LNCaP clone FGC (cell line): ENCODE measurements around the gene SRSF11.

Experiments used
- DNase-seq: peaks from one replicate; pipeline ENCODE4 v3.0.0-alpha.2; 2011; ENCODE audit warnings: low read depth
- H3K4me3 ChIP-seq: 2 replicates; pipeline ENCODE4 v1.5.1; 2011; ENCODE audit warnings: mild to moderate bottlenecking, low read depth, low read length, control low read depth
- TF ChIP-seq, protein P1 (sequence below): IDR thresholded peaks from 2 replicates; pipeline ENCODE4 v1.5.1; 2012; ENCODE audit warnings: mild to moderate bottlenecking; ENCODE audit not compliant: control insufficient read depth, insufficient read depth; ENCODE audit errors: extremely low read depth

The SRSF11 gene

DNA sequence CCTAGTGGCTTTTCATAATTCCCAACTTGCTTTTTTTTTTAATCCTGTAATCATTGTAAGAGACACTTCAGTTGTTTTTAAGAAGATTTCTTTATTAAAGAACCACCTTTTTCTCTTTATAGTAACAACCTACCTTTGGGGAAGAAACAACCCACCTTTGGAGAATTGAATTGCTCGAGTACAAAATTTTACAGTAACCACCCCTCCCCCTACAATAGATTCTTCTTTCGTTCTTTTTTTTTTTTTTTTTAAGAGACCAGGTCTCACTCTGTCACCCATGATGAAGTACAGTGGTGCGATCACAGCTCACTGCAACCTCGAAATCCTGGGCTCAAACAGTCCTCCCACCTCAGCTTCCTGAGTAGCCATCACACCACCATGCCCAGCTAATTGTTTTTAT, 13.7 kb upstream of the SRSF11 start:
- TF ChIP-seq, protein P1, sequence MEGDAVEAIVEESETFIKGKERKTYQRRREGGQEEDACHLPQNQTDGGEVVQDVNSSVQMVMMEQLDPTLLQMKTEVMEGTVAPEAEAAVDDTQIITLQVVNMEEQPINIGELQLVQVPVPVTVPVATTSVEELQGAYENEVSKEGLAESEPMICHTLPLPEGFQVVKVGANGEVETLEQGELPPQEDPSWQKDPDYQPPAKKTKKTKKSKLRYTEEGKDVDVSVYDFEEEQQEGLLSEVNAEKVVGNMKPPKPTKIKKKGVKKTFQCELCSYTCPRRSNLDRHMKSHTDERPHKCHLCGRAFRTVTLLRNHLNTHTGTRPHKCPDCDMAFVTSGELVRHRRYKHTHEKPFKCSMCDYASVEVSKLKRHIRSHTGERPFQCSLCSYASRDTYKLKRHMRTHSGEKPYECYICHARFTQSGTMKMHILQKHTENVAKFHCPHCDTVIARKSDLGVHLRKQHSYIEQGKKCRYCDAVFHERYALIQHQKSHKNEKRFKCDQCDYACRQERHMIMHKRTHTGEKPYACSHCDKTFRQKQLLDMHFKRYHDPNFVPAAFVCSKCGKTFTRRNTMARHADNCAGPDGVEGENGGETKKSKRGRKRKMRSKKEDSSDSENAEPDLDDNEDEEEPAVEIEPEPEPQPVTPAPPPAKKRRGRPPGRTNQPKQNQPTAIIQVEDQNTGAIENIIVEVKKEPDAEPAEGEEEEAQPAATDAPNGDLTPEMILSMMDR = no peak
- H3K4me3 ChIP-seq = no peak overlapping the region
- DNase-seq = no peak

DNA sequence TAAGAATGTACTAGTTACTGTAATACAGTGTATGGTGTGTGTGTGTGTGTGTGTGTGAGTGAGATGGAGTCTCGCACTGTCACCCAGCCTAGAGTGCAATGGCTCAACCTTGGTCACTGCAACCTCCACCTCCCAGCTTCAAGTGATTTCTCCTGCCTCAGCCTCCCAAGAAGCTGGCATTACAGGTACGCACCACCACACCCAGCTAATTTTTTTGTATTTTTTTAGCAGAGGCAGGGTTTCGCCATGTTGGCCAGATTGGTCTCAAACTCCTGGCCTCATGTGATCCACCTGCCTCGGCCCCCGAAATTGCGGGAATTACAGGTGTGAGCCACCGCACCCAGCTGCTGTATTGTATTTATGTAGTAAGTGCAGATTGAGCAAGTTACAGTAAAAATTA, 12.9 kb upstream of the SRSF11 start:
- no peak for DNase-seq
- TF ChIP-seq, protein P1 = no peak
- no peak overlapping the region for H3K4me3 ChIP-seq

DNA sequence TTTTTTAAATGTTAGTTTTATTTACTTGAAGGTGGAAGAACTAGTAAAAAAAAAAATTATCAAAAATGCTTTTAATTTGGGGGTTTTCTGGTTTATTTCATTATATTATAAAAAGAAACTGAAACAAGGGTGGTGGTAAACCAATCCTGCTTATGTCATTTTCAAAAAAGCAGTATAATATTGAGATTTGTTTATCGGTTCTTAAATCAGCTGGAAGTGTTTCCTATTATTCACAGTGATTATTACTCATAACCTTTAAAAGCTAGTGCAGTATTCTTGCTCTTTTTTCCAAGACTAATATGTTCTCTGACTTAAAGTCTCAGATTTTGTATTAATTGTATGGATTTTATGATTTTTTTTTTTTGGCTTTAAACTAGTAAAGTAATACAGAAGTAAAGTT, 10.4 kb upstream of the SRSF11 start:
- DNase-seq = no peak
- TF ChIP-seq, protein P1 = no peak
- H3K4me3 ChIP-seq = no peak overlapping the region

DNA sequence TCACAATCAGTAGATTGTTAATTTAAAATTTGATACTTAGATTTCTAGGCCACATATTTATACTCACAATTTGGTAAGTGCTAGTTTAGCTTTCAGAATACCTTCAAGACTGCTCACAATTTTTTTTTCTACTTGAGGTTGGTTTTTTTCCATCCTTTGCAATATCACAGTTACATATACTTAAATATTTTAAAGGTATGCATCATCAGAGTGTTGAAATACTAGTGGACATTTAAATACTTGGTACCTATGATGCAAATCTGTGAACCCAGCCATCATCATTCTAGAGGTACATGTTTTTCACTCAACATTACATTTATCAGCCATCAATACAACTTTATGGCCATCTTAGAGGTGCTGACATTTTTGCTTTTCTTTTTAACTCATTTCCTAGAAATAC, 9.6 kb upstream of the SRSF11 start:
- no peak overlapping the region for H3K4me3 ChIP-seq
- no peak for DNase-seq
- TF ChIP-seq, protein P1 = no peak

DNA sequence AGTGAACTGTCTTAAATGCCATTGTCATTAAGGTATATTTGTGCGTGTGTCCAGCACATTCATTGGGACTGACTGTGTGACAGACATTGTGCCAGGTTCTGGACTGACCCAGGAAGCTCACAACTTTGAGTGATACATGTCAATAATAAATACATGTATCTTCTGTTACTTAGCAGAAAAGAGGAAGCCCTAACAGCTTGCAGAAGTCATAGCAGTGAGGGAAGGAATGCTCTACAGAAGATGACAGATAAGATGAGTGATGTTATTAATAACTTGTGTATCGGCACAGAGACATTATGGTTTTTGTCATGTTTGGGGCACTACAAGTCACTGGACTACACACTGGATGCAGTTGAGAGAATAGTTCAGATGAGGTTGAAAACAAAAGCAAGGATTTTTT, 1.2 kb upstream of the SRSF11 start:
- TF ChIP-seq, protein P1 = no peak
- no peak overlapping the region for H3K4me3 ChIP-seq
- DNase-seq = no peak

DNA sequence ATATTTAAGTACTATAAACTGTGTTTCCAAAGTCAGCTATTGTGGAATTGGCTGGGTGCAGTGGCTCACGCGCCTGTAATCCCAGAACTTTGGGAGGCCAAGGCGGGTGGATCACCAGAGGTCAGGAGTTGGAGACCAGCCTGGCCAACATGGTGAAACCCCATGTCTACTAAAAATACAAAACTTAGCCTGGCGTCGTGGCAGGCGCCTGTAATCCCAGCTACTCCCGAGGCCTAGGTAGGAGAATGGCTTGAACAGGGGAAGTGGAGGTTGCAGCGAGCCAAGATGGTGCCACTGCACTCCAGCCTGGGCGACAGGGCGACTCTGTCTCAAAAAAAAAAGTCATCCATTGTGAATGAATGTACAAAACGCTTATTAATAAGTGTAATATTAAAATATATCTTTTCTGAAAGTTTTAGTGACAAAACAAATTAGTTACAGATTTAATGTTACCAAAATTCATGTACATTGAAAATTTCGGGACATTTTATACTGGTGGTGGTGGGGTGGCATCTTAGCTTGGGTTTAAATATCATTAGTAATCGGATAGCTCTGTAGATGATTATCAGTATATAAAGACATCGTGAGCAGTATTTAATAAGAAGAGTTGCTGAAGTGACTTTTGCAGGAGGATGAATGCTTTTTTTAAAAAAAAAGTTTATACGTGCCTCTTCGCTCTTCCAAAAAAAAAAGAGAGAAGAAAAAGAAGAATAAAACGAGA, 503 bp upstream of the SRSF11 start:
- H3K4me3 ChIP-seq = peak overlapping the region; percentile 84
- DNase-seq = no peak
- TF ChIP-seq, protein P1 = no peak

DNA sequence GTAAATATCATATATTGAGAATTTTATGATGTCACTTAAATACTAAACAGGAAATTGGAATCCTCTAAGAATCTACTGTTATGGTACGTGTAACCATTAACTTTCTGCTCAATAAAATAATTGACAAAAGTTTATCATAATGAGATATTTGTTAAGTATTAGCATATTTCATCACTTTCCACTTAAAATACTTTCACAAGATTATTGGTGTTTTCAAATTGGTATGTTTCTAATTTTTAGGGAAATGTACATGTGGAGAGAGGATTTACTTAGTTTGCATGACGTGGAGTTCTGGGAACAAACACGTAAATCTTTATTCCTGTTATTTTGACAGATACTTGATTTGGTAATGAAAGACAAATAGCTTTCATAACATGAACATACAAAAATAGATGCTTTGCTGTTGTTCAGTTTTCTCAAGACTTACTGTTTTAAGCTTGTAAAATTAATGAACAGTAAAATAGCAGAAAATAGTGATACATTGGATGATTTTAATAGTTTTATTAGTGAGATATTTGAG, 1.6 kb downstream of the SRSF11 start:
- H3K4me3 ChIP-seq = peak overlapping the region; percentile 84
- no peak for DNase-seq

More for the DNA sequence above, 1.6 kb downstream of the SRSF11 start:
- TF ChIP-seq, protein P1 = no peak
